Panc1 (cell line): Measurements from ENCODE around the gene HMCES. TPM values are rescaled to one million over a fixed set of nuclear protein-coding genes. Genes with fewer than 3 reads are reported as not detected.

Experiments used
- ATAC-seq: fragments of 200-7000 bp; cut with Tn5 transposase; 2 replicates; pipeline ENCODE4 v1.9.1; 2020; ENCODE audit warnings: mild to moderate bottlenecking, moderate library complexity
- BruUV-seq: library from RNA; stranded (reverse); fragments of 400-500 nt; replicated peaks from 2 replicates; lab custom pipeline; 2021; lab: Mats Ljungman, UMichigan
- CTCF ChIA-PET: fragments of 300-600 bp; sonication (Branson Sonifier 250); formaldehyde crosslinking; loops from one replicate; lab custom pipeline; 2022; ENCODE audit warnings: antibody characterized with exemption; lab: Charles Lee
- POLR2A ChIA-PET: fragments of 300-600 bp; sonication (Branson Sonifier 250); formaldehyde crosslinking; loops from one replicate; lab custom pipeline; 2022; ENCODE audit warnings: antibody characterized with exemption; lab: Charles Lee
- DNase-seq: peaks from one replicate; pipeline ENCODE4 v3.0.0-alpha.2; 2010; ENCODE audit warnings: low read depth, low spot score
- H3K27ac ChIP-seq: 2 replicates; pipeline ENCODE4 v1.5.1; 2011; ENCODE audit warnings: mild to moderate bottlenecking, low read length, inconsistent platforms
- H3K27me3 ChIP-seq: fragments of 200-500 bp; sonication (Bioruptor generic); 2 replicates; pipeline ENCODE4 v1.6.0; 2014; ENCODE audit warnings: low read length, inconsistent platforms; ENCODE audit not compliant: control insufficient read depth, insufficient read depth
- H3K36me3 ChIP-seq: fragments of 200-500 bp; sonication (Bioruptor generic); 2 replicates; pipeline ENCODE4 v1.5.1; 2014; ENCODE audit warnings: inconsistent platforms, mild to moderate bottlenecking, low read length, moderate library complexity; ENCODE audit not compliant: control insufficient read depth, insufficient read depth
- H3K4me1 ChIP-seq: 2 replicates; pipeline ENCODE4 v1.5.1; 2011; ENCODE audit warnings: inconsistent platforms, mild to moderate bottlenecking, low read length, moderate library complexity; ENCODE audit not compliant: control insufficient read depth, insufficient read depth
- H3K4me3 ChIP-seq, 2 experiments: 2 replicates each; pipeline ENCODE4 v1.5.1; 2011 to 2012; ENCODE audit warnings: low read depth in 2 of 2, low read length in 2 of 2, mild to moderate bottlenecking in 2 of 2, inconsistent platforms in 1 of 2, moderate library complexity in 1 of 2
- H3K9me3 ChIP-seq: fragments of 200-500 bp; sonication (Bioruptor generic); 2 replicates; pipeline ENCODE4 v1.5.1; 2014; ENCODE audit warnings: low read depth, mild to moderate bottlenecking, inconsistent platforms, low read length, moderate library complexity; ENCODE audit not compliant: control insufficient read depth, insufficient read depth
- POLR2AphosphoS5 ChIP-seq: IDR thresholded peaks from 2 replicates; pipeline ENCODE4 v1.6.1; 2012; ENCODE audit warnings: mild to moderate bottlenecking, low read depth, low read length, moderate library complexity
- REST ChIP-seq, 2 experiments: IDR thresholded peaks; 2 replicates each; pipeline ENCODE4 v1.6.1; 2011 to 2012; ENCODE audit warnings: low read depth in 2 of 2, control low read depth in 1 of 2, low read length in 1 of 2, mild to moderate bottlenecking in 1 of 2, moderate library complexity in 1 of 2; ENCODE audit not compliant: insufficient read depth in 1 of 2
- SIN3A ChIP-seq: IDR thresholded peaks from 2 replicates; pipeline ENCODE4 v1.6.1; 2012; ENCODE audit warnings: low read depth, mild to moderate bottlenecking, low read length, moderate library complexity, borderline replicate concordance; ENCODE audit not compliant: insufficient read depth
- TCF7L2 ChIP-seq: IDR thresholded peaks from 2 replicates; pipeline ENCODE4 v1.6.1; 2011; ENCODE audit warnings: mild to moderate bottlenecking, low read depth, low read length, inconsistent platforms
- in situ Hi-C: cut with HindIII; loops from 2 replicates; pipeline ENCODE4 v1.10.0; 2016; ENCODE audit warnings: low sequenced_read_pairs, low pct_unique_long_range_greater_than_20kb
- intact Hi-C: fragments of 100-400 bp; cut with micrococcal nuclease; formaldehyde crosslinking; loops from one replicate; pipeline ENCODE4 v1.10.0; 2022; ENCODE audit not compliant: unreplicated experiment
- total RNA-seq: library from RNA; stranded (reverse); gene quantifications from one replicate; pipeline ENCODE4 v1.2.1, GENCODE V29; 2021; ENCODE audit not compliant: unreplicated experiment
- TF ChIP-seq, protein P1 (sequence below): fragments of 450-650 bp; IDR thresholded peaks from 2 replicates; pipeline ENCODE4 v1.5.1; 2017; ENCODE audit warnings: mild to moderate bottlenecking

HMCES gene
- total RNA-seq, 1 experiment from 2014 or later: 94.6 TPM

DNA sequence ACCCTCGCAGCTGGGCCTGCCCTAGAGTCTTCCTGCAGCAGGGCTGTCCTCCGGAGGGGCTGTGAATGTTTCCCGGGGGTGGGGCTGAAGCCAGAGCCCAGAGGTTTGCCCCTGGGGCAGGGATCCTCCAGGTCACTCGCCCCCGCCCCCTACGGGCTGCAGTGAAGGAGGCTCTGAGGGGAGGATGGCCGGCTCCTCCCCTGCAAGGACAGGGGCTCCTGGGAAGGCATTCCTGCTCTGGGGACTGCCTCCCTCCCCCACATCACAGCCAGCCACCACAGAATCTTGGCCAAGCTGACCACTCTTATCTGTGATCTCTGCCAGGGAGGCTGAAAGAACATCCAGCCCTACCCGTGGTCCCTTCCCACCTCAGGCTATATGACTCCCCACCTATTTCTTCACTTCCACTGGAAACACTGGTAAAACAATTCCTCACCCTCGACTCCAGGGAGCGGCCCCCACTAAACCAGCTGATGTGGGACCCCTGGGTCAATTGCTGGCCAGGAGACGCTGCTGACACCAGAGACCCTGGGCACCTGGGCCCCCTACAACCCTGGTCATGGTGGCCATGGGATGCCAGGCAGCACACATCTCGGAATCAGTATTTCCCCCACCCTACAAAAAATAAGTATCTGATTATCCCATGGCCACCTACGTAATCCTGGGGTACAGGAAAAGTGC, 66.0 kb downstream of the HMCES start:
- ATAC-seq: peak; percentile 44
- H3K36me3 ChIP-seq: no peaks in the 10 kb centered on the region
- peak overlapping the region; percentile 39 to 54 for H3K4me3 ChIP-seq
- peaks cover 9% of the 10 kb centered on the region; the same call in 1 of the 2 replicates for H3K4me1 ChIP-seq
- no peaks in the 10 kb centered on the region for H3K9me3 ChIP-seq
- ChIA-PET CTCF (interaction anchor here (0.5 to 0.6 kb wide), 4 partner anchors 8 to 331 kb away, joined by 3 to 8 read pairs (median 4); no protein-coding TSS in a partner anchor), POLR2A (no interaction called here)
- DNase-seq: no peak
- intact Hi-C loops: no loop called here
- no peak overlapping the region for H3K27ac ChIP-seq
- BruUV-seq: no TSS peak
- TF ChIP-seq POLR2AphosphoS5: no peak
- TF ChIP-seq TCF7L2: no peak
- TF ChIP-seq, protein P1, sequence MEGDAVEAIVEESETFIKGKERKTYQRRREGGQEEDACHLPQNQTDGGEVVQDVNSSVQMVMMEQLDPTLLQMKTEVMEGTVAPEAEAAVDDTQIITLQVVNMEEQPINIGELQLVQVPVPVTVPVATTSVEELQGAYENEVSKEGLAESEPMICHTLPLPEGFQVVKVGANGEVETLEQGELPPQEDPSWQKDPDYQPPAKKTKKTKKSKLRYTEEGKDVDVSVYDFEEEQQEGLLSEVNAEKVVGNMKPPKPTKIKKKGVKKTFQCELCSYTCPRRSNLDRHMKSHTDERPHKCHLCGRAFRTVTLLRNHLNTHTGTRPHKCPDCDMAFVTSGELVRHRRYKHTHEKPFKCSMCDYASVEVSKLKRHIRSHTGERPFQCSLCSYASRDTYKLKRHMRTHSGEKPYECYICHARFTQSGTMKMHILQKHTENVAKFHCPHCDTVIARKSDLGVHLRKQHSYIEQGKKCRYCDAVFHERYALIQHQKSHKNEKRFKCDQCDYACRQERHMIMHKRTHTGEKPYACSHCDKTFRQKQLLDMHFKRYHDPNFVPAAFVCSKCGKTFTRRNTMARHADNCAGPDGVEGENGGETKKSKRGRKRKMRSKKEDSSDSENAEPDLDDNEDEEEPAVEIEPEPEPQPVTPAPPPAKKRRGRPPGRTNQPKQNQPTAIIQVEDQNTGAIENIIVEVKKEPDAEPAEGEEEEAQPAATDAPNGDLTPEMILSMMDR: no peak
- TF ChIP-seq SIN3A: no peak
- no peak for TF ChIP-seq REST (IDR thresholded peaks at IDR 0.05; ENCODE audit: insufficient read depth in 1 of 2, low read depth in 2 of 2, low read length in 1 of 2)
- no peaks in the 10 kb centered on the region for H3K27me3 ChIP-seq
- in situ Hi-C loops: no loop called here

- no peaks in the 10 kb centered on the region for H3K27me3 ChIP-seq
- POLR2A ChIA-PET: no interaction called here
- in situ Hi-C loops (no loop called here), intact Hi-C loops (no loop called here)
- H3K27ac ChIP-seq: no peak overlapping the region
- H3K36me3 ChIP-seq: no peaks in the 10 kb centered on the region
- H3K4me3 ChIP-seq: no peak overlapping the region
- ATAC-seq (no peak), DNase-seq (no peak)
- peaks cover 9% of the 10 kb centered on the region; the same call in 1 of the 2 replicates for H3K4me1 ChIP-seq
- TF ChIP-seq TCF7L2: no peak
- TF ChIP-seq SIN3A: no peak
- TF ChIP-seq, protein P1: no peak
- TF ChIP-seq POLR2AphosphoS5: no peak
- no peak for TF ChIP-seq REST (IDR thresholded peaks at IDR 0.05; ENCODE audit: insufficient read depth in 1 of 2, low read depth in 2 of 2, low read length in 1 of 2)
- BruUV-seq: no TSS peak
- CTCF ChIA-PET: interaction anchor here (0.6 kb wide), 2 partner anchors 8 to 41 kb away, joined by 3 to 6 read pairs; no protein-coding TSS in a partner anchor
- H3K9me3 ChIP-seq: no peaks in the 10 kb centered on the region
Observed at GRCh38 chr3:129345281-129345680, 66.6 kb downstream of the HMCES start.
